IMR-90 (cell line): Measurements from ENCODE around the gene CCDC40. TPM values are rescaled to one million over a fixed set of nuclear protein-coding genes. Genes with fewer than 3 reads are reported as not detected.

Source experiments
- ATAC-seq: fragments of 200-7000 bp; cut with Tn5 transposase; 2 replicates; pipeline ENCODE4 v1.9.1; 2020; ENCODE audit warnings: low read depth, mild to moderate bottlenecking, moderate library complexity
- BruUV-seq: library from RNA; stranded (reverse); fragments of 400-500 nt; replicated peaks from 2 replicates; lab custom pipeline; 2021; lab: Mats Ljungman, UMichigan
- CTCF ChIA-PET: fragments of 300-600 bp; formaldehyde crosslinking; extraction: SDS; loops from one replicate; lab custom pipeline; 2021; ENCODE audit warnings: antibody characterized with exemption; lab: Yijun Ruan, JAX
- POLR2A ChIA-PET: fragments of 300-600 bp; sonication (Branson Sonifier 250); formaldehyde crosslinking; loops from one replicate; lab custom pipeline; 2022; ENCODE audit warnings: antibody characterized with exemption; ENCODE audit not compliant: unreplicated experiment; lab: Charles Lee
- DNase-seq: peaks from one replicate; pipeline ENCODE4 v3.0.0; 2013
- H2AFZ ChIP-seq: replicated peaks from 2 replicates; pipeline ENCODE3; 2013; ENCODE audit warnings: low read length, mild to moderate bottlenecking; ENCODE audit not compliant: poor library complexity
- H2AK5ac ChIP-seq: 2 replicates; pipeline ENCODE4 v1.6.1; 2013; ENCODE audit warnings: low read depth, low read length, inconsistent platforms
- H2AK9ac ChIP-seq: replicated peaks from 2 replicates; pipeline ENCODE3; 2013; ENCODE audit warnings: mild to moderate bottlenecking, low read depth, low read length, moderate library complexity; ENCODE audit not compliant: poor library complexity
- H2BK120ac ChIP-seq: 2 replicates; pipeline ENCODE4 v1.6.1; 2013; ENCODE audit warnings: low read depth, low read length, inconsistent platforms
- H2BK15ac ChIP-seq: 3 replicates; pipeline ENCODE4 v1.6.1; 2013; ENCODE audit warnings: low read depth, low read length, inconsistent platforms
- H2BK20ac ChIP-seq: 2 replicates; pipeline ENCODE4 v1.6.1; 2013; ENCODE audit warnings: low read depth, mild to moderate bottlenecking, inconsistent platforms, low read length, moderate library complexity
- H2BK5ac ChIP-seq: 2 replicates; pipeline ENCODE4 v1.6.1; 2013; ENCODE audit warnings: mild to moderate bottlenecking, low read depth, low read length, inconsistent platforms; ENCODE audit not compliant: poor library complexity, severe bottlenecking
- H3K14ac ChIP-seq: replicated peaks from 2 replicates; pipeline ENCODE4 v1.6.1; 2013; ENCODE audit warnings: low read depth, low read length, inconsistent platforms
- H3K18ac ChIP-seq: 2 replicates; pipeline ENCODE4 v1.6.1; 2013; ENCODE audit warnings: low read depth, low read length, control low read depth
- H3K23ac ChIP-seq: 2 replicates; pipeline ENCODE4 v1.6.1; 2013; ENCODE audit warnings: low read depth, low read length, inconsistent platforms
- H3K27ac ChIP-seq: 2 replicates; pipeline ENCODE4 v1.5.1; 2013; ENCODE audit warnings: mild to moderate bottlenecking, control low read depth, low read length; ENCODE audit not compliant: insufficient read depth
- H3K27me3 ChIP-seq: 2 replicates; pipeline ENCODE4 v1.6.1; 2013; ENCODE audit warnings: low read length; ENCODE audit not compliant: control insufficient read depth, insufficient read depth
- H3K36me3 ChIP-seq: 2 replicates; pipeline ENCODE4 v1.6.1; 2013; ENCODE audit warnings: low read length, mixed read lengths; ENCODE audit not compliant: control insufficient read depth, insufficient read depth
- H3K4ac ChIP-seq: 2 replicates; pipeline ENCODE4 v1.6.1; 2013; ENCODE audit warnings: low read depth, low read length, inconsistent platforms
- H3K4me1 ChIP-seq: 2 replicates; pipeline ENCODE4 v1.6.1; 2013; ENCODE audit warnings: low read length, mixed read lengths; ENCODE audit not compliant: control insufficient read depth, insufficient read depth
- H3K4me2 ChIP-seq: 2 replicates; pipeline ENCODE4 v1.6.1; 2013; ENCODE audit warnings: low read depth, mild to moderate bottlenecking, control low read depth, low read length, moderate library complexity
- H3K4me3 ChIP-seq: 2 replicates; pipeline ENCODE4 v1.5.1; 2013; ENCODE audit warnings: low read depth, mild to moderate bottlenecking, control low read depth, low read length, moderate library complexity; ENCODE audit not compliant: insufficient read depth
- H3K56ac ChIP-seq: 2 replicates; pipeline ENCODE4 v1.6.1; 2013; ENCODE audit warnings: low read length, inconsistent platforms; ENCODE audit not compliant: insufficient read depth; ENCODE audit errors: extremely low read depth
- H3K79me1 ChIP-seq, 2 experiments: 2 replicates each; pipeline ENCODE4 v1.6.1; 2013; ENCODE audit warnings: low read length in 2 of 2, inconsistent platforms in 1 of 2, low read depth in 1 of 2
- H3K9ac ChIP-seq: 2 replicates; pipeline ENCODE4 v1.6.1; 2013; ENCODE audit warnings: low read depth, low read length, control low read depth
- H3K9me1 ChIP-seq: 2 replicates; pipeline ENCODE4 v1.6.1; 2013; ENCODE audit warnings: low read length, inconsistent platforms; ENCODE audit not compliant: insufficient read depth
- H3K9me3 ChIP-seq: 2 replicates; pipeline ENCODE4 v1.6.1; 2013; ENCODE audit warnings: low read length; ENCODE audit not compliant: control insufficient read depth, insufficient read depth
- H4K20me1 ChIP-seq: 2 replicates; pipeline ENCODE4 v1.6.1; 2013; ENCODE audit warnings: low read length, inconsistent platforms; ENCODE audit not compliant: insufficient read depth
- H4K5ac ChIP-seq: 2 replicates; pipeline ENCODE4 v1.6.1; 2013; ENCODE audit warnings: mild to moderate bottlenecking, low read depth, low read length, control low read depth
- H4K8ac ChIP-seq, 2 experiments: 2 replicates each; pipeline ENCODE4 v1.6.1; 2013; ENCODE audit warnings: low read depth in 2 of 2, low read length in 2 of 2, control low read depth in 1 of 2, inconsistent platforms in 1 of 2
- H4K91ac ChIP-seq: 2 replicates; pipeline ENCODE4 v1.6.1; 2013; ENCODE audit warnings: low read depth, low read length, inconsistent platforms; ENCODE audit not compliant: insufficient read depth
- BHLHE40 ChIP-seq: fragments of 150-350 bp; IDR thresholded peaks from 2 replicates; pipeline ENCODE4 v1.6.1; 2016; ENCODE audit warnings: mild to moderate bottlenecking, low read depth, low read length
- CEBPB ChIP-seq: IDR thresholded peaks from 2 replicates; pipeline ENCODE4 v1.6.1; 2012; ENCODE audit warnings: low read depth, low read length, improper control_type of control experiment
- CHD1 ChIP-seq: IDR thresholded peaks from 2 replicates; pipeline ENCODE4 v1.6.1; 2012; ENCODE audit warnings: low read depth, low read length, improper control_type of control experiment
- FOS ChIP-seq: fragments of 150-350 bp; IDR thresholded peaks from 2 replicates; pipeline ENCODE4 v1.6.1; 2016; ENCODE audit warnings: low read depth, low read length
- MAFK ChIP-seq: IDR thresholded peaks from 2 replicates; pipeline ENCODE4 v1.6.1; 2012; ENCODE audit warnings: low read depth, low read length, improper control_type of control experiment
- MAZ ChIP-seq: IDR thresholded peaks from 2 replicates; pipeline ENCODE4 v1.6.1; 2012; ENCODE audit warnings: low read depth, mild to moderate bottlenecking, low read length, improper control_type of control experiment, moderate library complexity, borderline replicate concordance
- POLR2A ChIP-seq: IDR thresholded peaks from 2 replicates; pipeline ENCODE4 v1.6.1; 2012; ENCODE audit warnings: mild to moderate bottlenecking, low read depth, low read length
- RFX5 ChIP-seq: IDR thresholded peaks from 2 replicates; pipeline ENCODE4 v1.8.0; 2012; ENCODE audit warnings: low read depth, mild to moderate bottlenecking, low read length, moderate library complexity
- SMC3 ChIP-seq: fragments of 150-350 bp; IDR thresholded peaks from 2 replicates; pipeline ENCODE4 v1.6.1; 2016; ENCODE audit warnings: low read depth, mild to moderate bottlenecking, antibody characterized with exemption, low read length, moderate library complexity
- WGBS, 2 experiments: methylation state at CpG; one replicate each; pipeline versions ENCODE4 v1.1.5 to v1.1.7; 2013; ENCODE audit warnings: missing lambda C conversion rate in 2 of 2; ENCODE audit not compliant: insufficient read length in 1 of 2; ENCODE audit errors: extremely low coverage in 2 of 2; 5-methylcytosine and 5-hydroxymethylcytosine counted together
- dilution Hi-C: fragments of 300-500 bp; cut with HindIII; formaldehyde crosslinking; loops from one replicate; pipeline ENCODE4 v1.14.3; 2018; ENCODE audit warnings: low sequenced_read_pairs; ENCODE audit not compliant: unreplicated experiment
- in situ Hi-C: fragments of 300-500 bp; cut with MboI; formaldehyde crosslinking; loops from 3 replicates; pipeline ENCODE4 v1.14.3; 2019; ENCODE audit warnings: low sequenced_read_pairs, inconsistent platforms, mixed read lengths
- intact Hi-C: fragments of 100-400 bp; cut with micrococcal nuclease; formaldehyde crosslinking; loops from 2 replicates; pipeline ENCODE4 v1.10.0; 2022
- polyA plus RNA-seq, 3 experiments: library from polyadenylated mRNA; depleted of rRNA; stranded (reverse); fragments of >200 nt; gene quantifications; 2 replicates each; pipeline ENCODE4 v1.2.3, GENCODE V29; 2012; ENCODE audit warnings: low replicate concordance in 1 of 3
- total RNA-seq: library from RNA; depleted of rRNA; stranded (reverse); fragments of >200 nt; gene quantifications from 2 replicates; pipeline ENCODE4 v1.2.3, GENCODE V29; 2012
- TF ChIP-seq, protein P1 (sequence below): conservative IDR thresholded peaks from 2 replicates; pipeline ENCODE4 v1.5.1; 2012; ENCODE audit warnings: mild to moderate bottlenecking, low read depth, low read length, improper control_type of control experiment
- TF ChIP-seq, protein P2 (sequence below): fragments of 150-350 bp; IDR thresholded peaks from 2 replicates; pipeline ENCODE4 v1.6.1; 2016; ENCODE audit warnings: low read depth, mild to moderate bottlenecking, low read length, moderate library complexity, borderline replicate concordance
- TF ChIP-seq, protein P3 (sequence below): fragments of 150-350 bp; IDR thresholded peaks from 2 replicates; pipeline ENCODE4 v1.6.1; 2017; ENCODE audit warnings: mild to moderate bottlenecking, antibody characterized with exemption, low read length, low read depth

The CCDC40 gene
- total and polyA plus RNA-seq, 2 of the 4 experiments (the other 2 are of a cell fraction): 0.90 to 4.7 TPM

DNA sequence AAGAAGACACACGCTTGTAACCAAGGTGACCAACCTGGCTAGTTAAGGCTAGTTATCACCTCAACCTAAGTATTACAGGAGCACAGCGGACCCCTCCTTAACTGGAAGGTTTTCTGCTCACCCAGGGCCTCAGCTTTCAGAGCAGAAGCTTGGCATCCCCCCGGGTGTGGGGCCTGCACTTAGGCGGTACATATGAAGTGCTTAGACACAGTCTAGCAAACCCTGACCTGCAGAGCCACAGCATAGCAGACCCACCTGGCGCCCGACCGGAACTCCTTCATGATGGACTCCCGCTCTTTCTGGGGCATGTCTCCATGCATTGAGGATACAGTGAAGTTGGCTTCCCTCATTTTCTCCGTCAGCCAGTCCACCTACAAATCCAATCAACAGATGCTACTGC, 100.7 kb downstream of the CCDC40 start:
- no peak for TF ChIP-seq RFX5
- TF ChIP-seq FOS: no peak
- TF ChIP-seq SMC3: no peak
- no peak for TF ChIP-seq CHD1
- TF ChIP-seq, protein P1, sequence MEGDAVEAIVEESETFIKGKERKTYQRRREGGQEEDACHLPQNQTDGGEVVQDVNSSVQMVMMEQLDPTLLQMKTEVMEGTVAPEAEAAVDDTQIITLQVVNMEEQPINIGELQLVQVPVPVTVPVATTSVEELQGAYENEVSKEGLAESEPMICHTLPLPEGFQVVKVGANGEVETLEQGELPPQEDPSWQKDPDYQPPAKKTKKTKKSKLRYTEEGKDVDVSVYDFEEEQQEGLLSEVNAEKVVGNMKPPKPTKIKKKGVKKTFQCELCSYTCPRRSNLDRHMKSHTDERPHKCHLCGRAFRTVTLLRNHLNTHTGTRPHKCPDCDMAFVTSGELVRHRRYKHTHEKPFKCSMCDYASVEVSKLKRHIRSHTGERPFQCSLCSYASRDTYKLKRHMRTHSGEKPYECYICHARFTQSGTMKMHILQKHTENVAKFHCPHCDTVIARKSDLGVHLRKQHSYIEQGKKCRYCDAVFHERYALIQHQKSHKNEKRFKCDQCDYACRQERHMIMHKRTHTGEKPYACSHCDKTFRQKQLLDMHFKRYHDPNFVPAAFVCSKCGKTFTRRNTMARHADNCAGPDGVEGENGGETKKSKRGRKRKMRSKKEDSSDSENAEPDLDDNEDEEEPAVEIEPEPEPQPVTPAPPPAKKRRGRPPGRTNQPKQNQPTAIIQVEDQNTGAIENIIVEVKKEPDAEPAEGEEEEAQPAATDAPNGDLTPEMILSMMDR: no peak
- TF ChIP-seq, protein P2, sequence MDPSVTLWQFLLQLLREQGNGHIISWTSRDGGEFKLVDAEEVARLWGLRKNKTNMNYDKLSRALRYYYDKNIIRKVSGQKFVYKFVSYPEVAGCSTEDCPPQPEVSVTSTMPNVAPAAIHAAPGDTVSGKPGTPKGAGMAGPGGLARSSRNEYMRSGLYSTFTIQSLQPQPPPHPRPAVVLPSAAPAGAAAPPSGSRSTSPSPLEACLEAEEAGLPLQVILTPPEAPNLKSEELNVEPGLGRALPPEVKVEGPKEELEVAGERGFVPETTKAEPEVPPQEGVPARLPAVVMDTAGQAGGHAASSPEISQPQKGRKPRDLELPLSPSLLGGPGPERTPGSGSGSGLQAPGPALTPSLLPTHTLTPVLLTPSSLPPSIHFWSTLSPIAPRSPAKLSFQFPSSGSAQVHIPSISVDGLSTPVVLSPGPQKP: no peak
- TF ChIP-seq MAFK: no peak
- TF ChIP-seq MAZ: no peak
- no peak for TF ChIP-seq POLR2A
- TF ChIP-seq, protein P3, sequence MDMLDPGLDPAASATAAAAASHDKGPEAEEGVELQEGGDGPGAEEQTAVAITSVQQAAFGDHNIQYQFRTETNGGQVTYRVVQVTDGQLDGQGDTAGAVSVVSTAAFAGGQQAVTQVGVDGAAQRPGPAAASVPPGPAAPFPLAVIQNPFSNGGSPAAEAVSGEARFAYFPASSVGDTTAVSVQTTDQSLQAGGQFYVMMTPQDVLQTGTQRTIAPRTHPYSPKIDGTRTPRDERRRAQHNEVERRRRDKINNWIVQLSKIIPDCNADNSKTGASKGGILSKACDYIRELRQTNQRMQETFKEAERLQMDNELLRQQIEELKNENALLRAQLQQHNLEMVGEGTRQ: no peak
- TF ChIP-seq CEBPB: no peak
- TF ChIP-seq BHLHE40: no peak
- H3K9me1 ChIP-seq: peaks cover 4% of the 10 kb centered on the region; the same call in 1 of the 2 replicates
- H2BK15ac ChIP-seq: no peak overlapping the region
- no peak overlapping the region for H3K18ac ChIP-seq
- no TSS peak for BruUV-seq
- DNase-seq (no peak), ATAC-seq (no peak)
- H3K4ac ChIP-seq: no peak overlapping the region
- H2BK20ac ChIP-seq: no peak overlapping the region
- no peak overlapping the region for H4K5ac ChIP-seq
- no peak overlapping the region for H3K4me2 ChIP-seq
- WGBS, 2 experiments: 100% methylated on average over 2 of the region's 9 CpGs; no CpG with 5 or more reads in 1 of the 2 experiments
- no peak overlapping the region for H3K23ac ChIP-seq
- no peak overlapping the region for H3K56ac ChIP-seq
- peaks cover under 1% of the 10 kb centered on the region; the same call in 1 of the 2 replicates for H4K20me1 ChIP-seq
- H3K4me1 ChIP-seq: no peaks in the 10 kb centered on the region
- peaks cover 70% of the 10 kb centered on the region for H3K36me3 ChIP-seq
- in situ Hi-C loops: no loop called here
- H3K4me3 ChIP-seq: no peak overlapping the region
- H3K79me1 ChIP-seq: peaks cover 0 to 23% of the 10 kb centered on the region in 2 experiments; a peak in 2 of 4 replicates
- no peak overlapping the region for H2BK120ac ChIP-seq
- H3K9me3 ChIP-seq: no peaks in the 10 kb centered on the region
- H2AK9ac ChIP-seq: no peak overlapping the region
- intact Hi-C loops: no loop called here
- POLR2A ChIA-PET: no interaction called here
- CTCF ChIA-PET: no interaction called here
- dilution Hi-C loops: no loop called here
- H2AK5ac ChIP-seq: no peak overlapping the region
- no peak overlapping the region for H2AFZ ChIP-seq
- no peak overlapping the region for H3K27ac ChIP-seq
- H3K14ac ChIP-seq: no peak overlapping the region
- no peaks in the 10 kb centered on the region for H3K27me3 ChIP-seq
- H2BK5ac ChIP-seq: no peak overlapping the region
- no peak overlapping the region for H4K8ac ChIP-seq
- H4K91ac ChIP-seq: no peak overlapping the region
- H3K9ac ChIP-seq: no peak overlapping the region
